Measurements from ENCODE around the gene RAB10.
"Not testable (repeated sequence)": the region's sequence is repeated elsewhere in the genome, so short reads cannot be mapped to it uniquely, and the experiment has no call there.

Gene RAB10

DNA sequence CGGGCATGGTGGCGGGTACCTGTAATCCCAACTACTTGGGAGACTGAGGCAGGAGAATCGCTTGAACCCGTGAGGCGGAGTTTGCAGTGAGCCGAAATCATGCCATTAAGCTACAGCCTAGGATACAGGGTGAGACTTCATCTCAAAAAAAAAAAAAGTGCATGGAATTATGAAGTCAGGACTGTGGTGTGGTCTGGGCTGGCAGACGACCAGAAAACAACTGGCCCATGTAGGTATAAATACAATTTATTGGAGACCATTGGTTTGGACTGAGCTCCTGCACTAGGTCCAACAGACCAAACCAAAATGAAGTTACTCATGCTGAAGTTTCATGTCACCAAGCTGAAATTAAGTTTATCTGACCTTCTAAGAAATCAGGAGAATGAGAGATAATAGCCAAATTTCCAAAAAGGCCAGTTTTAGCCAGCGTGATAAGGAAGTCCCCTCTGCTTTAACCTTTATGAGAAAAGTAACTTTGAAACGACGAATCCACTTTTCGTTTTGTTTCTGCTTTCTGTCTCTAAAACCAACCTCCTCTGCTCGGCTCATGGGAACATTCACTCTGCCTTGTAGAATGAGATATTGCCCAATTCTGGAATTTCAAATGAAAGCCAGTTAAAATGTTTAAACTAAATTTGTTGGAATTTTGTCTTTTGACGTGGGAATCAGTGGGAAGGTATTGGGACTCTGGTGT lies 17.7 kb upstream of the RAB10 start:
- DNase-seq (ENCODE audit: low read depth in 1 of 2, low spot score in 1 of 2) = no peak

DNA sequence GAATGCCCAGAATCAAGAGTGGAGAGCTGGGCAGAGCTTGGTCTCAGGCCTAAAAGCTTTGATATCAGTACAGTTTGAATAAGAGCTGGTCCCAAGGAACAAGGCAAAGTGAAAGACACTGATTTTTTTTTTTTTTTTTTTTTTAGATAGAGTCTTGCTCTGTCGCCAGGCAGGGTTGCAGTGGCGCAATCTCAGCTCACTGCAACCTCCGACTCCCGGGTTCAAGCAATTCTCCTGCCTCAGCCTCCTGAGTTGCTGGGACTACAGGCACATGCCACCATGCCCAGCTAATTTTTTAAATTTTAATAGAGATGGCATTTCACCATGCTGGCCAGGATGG lies 17.2 kb upstream of the RAB10 start:
- not testable (repeated sequence) for DNase-seq (ENCODE audit: low read depth in 1 of 2, low spot score in 1 of 2)

DNA sequence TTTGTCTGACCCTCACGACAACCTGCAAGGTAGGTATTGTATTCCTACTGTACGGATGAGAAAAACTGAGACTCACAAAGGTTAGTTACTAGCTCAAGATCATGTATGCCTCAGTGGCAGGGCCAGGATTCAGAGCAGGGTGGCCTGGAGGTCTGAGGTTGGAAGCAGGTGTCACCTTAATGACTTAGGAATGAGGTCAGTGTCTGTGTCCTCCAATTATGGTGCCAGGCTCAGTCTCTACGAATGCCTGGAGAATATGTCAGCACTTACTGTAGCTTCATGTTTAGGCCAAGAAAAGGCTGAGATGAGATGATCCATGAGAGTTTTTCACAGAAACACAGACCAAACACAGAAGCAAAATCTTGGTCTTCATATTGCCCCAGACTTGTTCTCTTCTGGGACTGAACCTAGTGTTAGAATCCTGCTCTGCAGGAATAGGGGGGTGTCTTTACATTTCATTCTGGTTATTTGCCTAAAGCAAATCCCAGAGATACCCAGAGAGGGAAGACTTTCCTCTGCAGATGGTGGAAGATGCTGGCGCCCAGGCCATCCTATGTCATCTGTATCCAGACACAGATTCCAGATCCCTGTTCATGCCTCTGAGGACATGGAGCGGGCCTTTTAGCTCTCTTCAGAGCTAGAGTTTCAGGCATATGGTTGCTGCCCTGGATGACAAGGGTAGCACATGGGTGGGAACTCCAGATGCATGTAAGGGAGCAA lies 16.3 kb upstream of the RAB10 start:
- no peak for DNase-seq (ENCODE audit: low read depth in 1 of 2, low spot score in 1 of 2)

DNA sequence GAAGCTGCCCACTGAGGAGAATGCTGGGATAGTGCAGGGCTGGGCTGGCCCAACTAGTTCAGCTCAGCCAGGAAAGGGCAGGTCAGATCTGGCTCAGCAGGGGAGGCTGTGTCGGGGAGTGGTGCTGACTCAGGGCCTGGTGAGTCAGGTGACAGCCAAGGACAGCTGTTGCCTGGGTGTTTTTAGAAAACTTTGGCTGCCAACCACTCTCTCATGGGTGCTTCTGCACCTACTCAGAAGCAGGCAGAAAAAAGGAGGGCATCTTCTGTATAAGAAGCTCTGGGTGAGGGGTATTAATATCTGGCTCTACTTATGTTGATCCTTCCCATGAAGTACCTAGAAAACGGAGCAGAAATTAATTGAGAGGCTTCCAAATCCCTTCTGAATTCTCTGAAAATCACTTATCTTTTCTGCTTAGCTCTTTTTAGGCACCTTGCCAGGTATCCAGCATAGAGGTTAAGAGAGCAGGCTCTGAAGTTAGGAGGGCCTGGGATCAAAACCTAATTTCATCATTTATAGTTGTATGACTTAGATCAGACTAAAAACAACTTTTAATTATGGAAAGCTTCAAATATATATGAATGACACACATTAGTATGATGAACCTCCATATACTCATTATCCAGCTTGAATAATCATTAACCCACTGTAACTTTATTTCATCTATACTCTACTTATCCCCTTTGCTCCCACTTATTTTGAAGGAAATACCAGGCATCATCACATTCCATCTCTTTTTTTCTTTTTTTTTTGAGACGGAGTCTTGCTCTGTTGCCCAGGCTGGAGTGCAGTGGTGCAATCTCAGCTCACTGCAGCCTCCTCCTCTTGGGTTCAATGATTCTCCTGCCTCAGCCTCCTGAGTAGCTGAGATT lies 15.5 kb upstream of the RAB10 start:
- DNase-seq (ENCODE audit: low read depth in 1 of 2, low spot score in 1 of 2) = no peak

DNA sequence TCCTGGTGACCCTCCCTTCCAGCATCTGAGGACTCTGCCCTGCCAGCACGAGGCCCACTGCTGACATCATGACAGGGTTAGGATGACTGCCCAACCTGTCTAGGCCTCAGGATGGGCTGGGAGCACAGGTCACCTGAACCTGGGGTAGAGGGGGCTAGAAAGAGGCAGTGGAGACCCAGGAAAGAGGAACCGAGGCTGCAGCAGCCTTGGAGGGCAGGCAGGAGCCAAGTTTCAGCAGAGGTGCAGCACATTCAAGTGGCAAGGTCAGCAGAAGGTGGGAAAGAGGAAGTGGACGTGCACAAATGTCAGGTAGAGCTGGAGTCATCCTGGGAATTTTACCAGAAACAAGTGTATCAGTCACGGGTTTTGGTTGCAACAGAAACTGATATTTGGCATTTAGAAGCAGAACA lies 13.6 kb upstream of the RAB10 start:
- DNase-seq (ENCODE audit: low read depth in 1 of 2, low spot score in 1 of 2) = no peak

DNA sequence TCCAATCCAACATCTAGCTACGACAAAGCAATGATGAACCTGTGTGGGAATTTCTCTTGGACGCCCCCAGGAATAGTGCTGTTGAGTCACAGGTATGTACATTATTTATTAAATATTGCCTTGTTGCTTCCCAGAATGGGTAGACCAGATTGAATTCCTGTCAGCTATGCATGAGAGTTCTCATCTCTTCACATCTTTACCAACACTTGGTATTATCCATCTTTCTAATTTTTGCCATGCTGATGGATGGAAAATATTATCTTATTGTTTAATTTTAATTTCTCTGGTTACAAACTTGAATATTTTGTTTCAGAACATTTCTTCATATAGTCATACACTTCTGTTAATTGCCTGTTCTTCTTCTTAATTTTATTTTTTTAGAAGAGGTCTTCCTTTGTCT lies 9.6 kb upstream of the RAB10 start:
- DNase-seq (ENCODE audit: low read depth in 1 of 2, low spot score in 1 of 2) = no peak

DNA sequence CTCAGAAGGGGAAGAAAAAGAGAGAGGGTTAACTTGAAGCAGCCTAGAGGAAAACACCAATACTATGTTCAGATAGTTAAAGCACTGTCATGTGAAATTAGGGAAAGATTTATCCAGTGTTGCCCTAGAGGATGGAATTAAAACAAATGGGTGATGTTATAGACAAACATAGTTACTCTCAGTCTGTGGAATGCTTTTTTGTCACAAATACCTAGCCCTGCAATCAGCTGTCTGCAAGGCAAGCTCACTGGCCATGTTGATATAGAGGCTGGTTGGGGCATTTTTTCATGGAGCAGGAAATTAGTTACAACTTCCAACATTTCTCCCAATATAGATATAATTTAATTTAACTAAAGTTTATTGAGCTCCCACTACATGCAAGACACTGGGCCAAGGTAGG lies 8.4 kb upstream of the RAB10 start:
- no peak for DNase-seq (ENCODE audit: low read depth in 1 of 2, low spot score in 1 of 2)

DNA sequence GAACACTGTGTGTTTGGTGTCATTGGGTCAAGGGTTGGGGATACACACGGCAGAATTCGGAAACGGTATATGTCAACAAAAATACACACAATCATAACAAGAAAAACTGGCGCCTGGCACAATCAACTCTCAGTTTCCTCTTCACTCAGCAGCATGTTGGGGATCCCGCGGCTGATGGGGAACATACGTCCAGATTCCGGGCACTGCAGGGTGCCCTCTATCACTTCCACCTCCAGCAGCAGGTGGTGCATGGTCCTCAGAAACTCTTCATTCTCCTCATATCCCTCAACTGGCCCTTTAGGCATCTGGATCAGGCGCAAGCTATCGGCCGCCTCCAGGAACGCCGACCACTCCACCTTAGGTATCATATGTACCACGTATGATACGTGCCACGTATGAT lies 5.8 kb upstream of the RAB10 start:
- not testable (repeated sequence) for DNase-seq (ENCODE audit: low read depth in 1 of 2, low spot score in 1 of 2)

DNA sequence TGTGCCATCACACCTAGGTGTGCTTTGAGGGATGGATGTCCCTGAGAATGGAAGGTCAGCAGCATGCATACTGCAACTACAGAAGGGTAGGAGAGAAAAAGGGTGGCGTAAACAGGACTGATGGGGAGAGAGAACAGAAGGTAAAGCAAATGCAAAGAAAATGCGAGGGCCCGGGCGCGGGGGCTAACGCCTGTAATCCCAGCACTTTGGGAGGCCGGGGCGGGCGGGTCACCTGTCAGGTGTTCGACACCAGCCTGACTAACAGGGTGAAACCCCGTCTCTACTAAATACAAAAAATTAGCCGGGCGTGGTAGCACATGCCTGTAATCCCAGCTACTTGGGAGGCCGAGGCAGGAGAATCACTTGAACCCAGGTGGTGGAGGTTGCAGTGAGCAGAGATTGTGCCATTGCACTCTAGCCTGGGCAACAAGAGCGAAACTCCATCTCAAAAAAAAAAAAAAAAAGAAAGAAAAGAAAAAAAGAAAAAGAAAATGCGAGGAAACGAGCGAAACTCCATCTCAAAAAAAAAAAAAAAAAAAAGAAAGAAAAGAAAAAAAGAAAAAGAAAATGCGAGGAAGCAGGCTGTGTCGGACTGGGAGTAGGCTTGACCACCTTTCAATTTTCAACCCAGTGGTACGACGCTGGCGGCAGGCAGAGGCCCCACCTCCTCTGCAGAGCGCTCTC lies 1.2 kb upstream of the RAB10 start:
- DNase-seq (ENCODE audit: low read depth in 1 of 2, low spot score in 1 of 2) = not testable (repeated sequence)

DNA sequence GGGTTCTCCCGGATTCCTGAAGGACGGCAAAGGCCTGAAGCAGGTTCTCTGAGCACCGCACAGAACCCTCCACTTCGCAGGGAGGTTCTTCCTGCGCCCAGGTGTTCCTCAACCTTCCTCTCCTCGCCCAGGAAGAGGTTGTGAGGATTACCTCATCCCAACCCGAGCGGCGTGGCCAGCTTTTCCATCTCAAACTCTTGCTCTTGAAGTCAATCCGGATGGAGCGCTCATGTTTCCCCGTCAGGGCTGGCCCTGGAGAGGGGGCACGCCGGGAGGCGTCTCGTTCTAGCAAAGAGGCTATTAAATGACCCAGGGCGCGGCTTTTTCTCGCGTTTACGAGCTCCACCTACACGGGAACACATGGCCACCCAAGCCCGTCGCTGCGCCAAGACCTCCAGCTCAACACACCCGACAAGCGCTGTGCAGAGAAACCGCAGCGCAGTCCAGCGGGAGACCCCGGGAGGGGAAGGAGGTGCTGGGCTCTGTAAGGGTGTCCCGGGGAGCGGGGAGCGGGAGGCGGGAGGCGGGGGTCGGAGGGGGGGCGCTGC lies 540 bp upstream of the RAB10 start:
- no peak for DNase-seq (ENCODE audit: low read depth in 1 of 2, low spot score in 1 of 2)

DNA sequence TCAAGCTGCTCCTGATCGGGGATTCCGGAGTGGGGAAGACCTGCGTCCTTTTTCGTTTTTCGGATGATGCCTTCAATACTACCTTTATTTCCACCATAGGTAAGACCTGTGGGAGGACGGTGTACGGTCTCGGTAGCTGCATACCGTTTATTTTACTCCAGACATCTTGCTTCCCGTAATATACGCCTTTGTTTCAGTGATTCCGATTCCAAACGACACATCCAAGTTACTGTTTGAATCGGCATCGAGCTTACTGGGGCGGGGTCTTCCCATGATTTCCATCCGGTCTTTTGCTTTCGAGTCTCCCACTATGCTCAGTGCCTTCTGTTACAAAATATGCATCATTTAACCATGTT lies 731 bp downstream of the RAB10 start:
- no peak for DNase-seq (ENCODE audit: low read depth in 1 of 2, low spot score in 1 of 2)

DNA sequence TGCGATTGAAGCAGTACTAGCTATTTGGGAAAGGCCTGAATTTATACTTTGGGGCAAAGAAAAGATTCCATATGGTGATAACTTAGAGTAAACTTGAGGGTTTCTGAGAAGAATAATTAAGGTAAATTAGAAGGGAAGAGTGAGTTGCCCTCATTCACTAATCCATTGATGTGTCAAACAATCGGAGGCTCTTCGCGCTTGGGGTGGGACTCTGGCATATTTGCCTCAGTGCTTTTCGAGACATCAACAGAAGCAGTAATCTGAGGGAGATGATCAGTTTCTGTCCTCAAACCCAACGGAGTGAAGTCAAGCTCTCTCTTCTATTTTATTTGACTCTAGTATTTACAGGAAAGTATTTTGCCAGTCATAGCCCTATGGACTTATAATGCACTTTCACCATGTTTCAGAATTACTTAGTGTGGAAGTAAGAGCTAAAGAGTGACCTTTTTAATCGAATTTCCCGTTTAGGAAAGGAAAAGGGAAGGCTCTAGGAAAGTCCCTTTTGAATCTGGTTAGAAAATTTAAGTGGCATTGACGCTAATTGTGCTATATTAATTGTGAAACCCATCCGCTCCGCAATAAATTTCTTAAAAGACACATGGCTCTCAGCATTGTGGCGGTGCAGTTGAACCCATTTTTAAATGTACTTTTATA lies 1.3 kb downstream of the RAB10 start:
- DNase-seq (ENCODE audit: low read depth in 1 of 2, low spot score in 1 of 2) = no peak

DNA sequence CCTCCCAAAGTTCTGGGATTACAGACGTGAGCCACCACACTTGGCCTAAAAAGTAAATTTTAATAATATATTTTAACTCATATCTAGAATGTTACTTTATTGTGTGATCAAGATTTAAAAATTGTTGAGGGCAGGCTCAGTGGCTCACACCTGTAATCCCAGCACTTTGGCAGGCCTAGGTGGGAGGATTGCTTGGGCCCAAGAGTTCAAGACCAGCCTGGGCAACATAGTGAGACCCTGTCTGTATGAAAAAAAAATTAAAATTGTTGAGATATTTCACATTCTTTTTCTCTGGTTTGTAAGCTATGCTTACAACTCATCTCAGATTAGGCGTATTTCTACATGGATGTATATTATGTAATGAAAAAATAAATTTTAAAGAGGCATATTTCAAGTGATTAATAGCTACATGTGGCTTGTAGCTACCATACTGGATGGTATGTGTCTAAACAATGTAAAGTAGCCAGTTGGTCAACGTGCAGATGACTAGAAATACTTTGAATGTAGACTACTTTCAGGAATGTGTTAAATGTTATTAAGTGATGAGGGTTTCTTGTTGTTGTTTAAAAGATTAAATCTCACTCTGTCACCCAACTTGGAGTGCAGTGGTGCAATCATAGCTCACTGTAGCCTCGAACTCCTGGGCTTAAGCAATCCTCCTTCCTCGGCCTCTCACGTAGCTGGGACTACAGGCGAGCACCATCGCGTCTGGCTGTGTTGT lies 5.9 kb downstream of the RAB10 start:
- DNase-seq (ENCODE audit: low read depth in 1 of 2, low spot score in 1 of 2) = no peak

DNA sequence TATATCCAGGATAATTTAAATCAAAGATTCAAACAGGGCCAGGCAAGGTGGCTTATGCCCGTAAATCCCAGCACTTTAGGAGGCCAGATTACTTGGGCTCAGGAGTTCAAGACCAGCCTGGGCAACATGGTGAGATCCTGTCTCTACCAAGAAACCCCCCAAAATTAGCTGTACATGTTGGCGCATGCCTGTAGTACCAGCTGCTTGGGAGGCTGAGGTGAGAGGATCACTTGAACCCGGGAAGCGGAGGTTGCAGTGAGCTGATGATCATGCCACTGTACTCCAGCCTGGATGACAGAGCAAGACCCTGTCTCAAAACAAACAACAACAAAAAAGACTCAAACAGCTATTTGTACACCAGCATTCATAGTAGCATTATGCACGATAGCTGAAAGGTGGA lies 9.2 kb downstream of the RAB10 start:
- DNase-seq (ENCODE audit: low read depth in 1 of 2, low spot score in 1 of 2) = no peak

DNA sequence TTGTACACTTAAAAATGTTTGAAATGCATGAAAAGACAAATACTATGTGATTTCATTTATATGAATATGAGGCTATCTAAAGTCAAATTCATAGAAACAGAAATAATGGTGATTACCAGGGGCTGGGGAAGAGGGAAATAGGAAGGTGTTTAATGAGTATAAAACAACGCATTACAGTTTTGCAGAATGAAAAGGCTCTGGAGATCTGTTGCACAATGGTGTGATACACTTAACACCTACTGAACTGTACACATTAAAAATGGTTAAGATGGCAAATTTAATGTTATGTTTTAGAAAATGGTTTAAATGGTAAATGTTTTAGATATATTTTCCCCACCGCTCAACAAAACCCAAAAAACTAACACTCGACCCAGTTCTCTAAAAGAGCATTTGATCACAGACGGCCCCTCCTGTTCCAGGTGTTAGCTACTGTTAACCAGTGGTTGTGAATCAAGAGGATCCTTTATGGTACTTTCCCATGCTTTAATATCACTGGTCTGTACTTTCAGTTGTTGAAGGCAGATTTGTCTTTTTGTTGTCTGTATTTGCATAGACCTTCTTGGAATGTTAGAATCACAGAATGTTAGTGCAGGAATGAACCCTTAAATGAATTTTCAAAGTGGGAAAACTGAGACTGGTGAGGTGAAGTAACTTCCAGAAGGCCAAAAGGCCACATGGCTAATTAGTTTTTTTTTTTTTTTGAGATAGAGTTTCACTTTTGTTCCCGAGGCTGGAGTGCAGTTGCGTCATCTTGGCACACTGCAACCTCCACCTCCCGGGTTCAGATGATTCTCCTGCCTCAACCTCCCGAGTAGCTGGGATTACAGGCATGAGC lies 10.2 kb downstream of the RAB10 start:
- no peak for DNase-seq (ENCODE audit: low read depth in 1 of 2, low spot score in 1 of 2)

DNA sequence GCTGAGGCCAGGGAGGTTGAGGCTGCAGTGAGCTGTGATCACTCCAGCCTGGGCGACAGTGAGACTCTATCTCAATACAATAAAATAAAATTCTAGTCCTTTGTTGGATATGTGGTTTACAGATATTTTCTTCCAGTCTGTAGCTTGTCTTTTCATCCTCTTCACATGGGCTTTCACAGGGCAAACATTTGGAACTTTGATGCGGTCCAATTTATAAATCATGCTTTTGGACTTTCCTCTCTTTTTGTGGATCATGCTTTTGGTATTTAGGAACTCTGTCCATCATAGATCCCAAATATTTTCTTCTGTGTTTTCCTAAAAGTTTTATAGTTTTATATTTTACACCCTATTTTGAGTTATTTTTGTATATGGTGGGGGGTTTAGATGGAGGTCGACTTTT lies 14.9 kb downstream of the RAB10 start:
- DNase-seq (ENCODE audit: low read depth in 1 of 2, low spot score in 1 of 2) = no peak

DNA sequence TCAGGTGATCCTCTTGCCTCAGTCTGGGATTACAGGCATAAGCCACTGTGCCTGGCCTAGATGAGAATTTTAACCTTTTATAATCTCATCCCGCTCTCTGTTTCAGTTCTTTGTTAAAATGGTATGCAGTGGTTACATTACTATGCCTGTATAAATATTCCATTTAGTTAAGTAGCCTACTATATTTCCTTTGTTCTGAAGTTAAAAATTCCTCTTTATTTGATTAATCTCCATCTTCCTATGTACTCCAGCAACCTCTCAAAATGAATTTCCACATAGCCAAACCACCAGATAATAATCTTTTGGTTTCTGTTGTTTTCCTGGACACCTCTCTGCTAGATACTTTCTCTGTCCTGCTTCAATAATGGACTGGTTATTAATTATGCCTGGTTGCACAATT lies 15.8 kb downstream of the RAB10 start:
- no peak for DNase-seq (ENCODE audit: low read depth in 1 of 2, low spot score in 1 of 2)

DNA sequence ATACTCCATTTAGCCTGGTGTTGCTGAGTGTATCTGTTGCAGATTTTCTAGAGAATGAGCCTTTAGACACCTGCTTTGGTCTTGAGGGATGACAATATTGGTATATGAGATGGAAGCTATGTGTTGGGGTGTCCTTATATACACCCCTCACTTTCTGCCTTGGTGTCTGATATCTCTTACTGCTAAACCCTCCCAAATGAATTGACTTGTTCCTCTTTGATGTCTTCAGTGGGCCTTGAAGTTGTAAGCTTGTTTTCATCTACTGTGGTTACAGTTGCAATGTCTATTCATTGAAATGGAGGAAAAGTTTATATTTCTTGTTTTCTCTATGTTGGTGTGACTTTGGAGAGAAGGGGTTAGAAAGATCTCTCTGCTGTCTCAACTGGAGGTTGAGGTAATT lies 18.9 kb downstream of the RAB10 start:
- DNase-seq (ENCODE audit: low read depth in 1 of 2, low spot score in 1 of 2) = no peak

DNA sequence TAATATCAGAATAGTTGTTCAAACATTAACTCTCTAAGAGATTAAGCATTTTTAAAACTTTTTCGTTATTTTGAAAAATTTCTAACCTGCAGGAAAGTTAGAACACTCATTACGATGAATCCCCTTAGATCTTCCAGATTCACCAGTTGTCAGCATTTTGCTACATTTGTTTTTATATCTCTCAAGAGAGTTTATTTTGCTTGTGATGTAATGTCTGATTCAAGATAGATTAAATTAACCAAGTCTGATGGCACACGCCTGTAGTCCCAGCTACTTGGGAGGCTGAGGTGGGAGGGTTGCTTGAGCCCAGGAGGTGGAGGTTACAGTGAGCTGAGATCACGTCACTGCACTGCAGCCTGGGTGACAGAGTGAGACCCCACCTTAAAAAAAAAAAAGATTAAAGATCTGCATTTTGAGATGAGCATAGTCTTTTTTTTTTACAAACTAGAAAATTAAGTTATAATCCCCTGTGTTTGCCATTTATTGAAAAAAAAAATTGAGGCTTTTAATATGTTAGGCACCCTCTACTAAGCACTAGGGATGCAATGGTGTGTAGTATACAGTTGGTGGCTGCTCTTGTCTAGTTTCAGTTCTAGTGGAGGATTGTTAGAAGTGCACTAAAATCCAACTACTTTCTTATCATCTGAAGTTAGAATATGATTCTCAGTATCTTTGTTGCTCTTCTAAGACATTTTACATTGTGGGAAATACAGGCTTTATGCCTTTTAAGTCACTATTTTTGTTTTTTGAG lies 20.9 kb downstream of the RAB10 start:
- DNase-seq (ENCODE audit: low read depth in 1 of 2, low spot score in 1 of 2) = no peak
